ENCODE data around the gene HIP1R.

DNA sequence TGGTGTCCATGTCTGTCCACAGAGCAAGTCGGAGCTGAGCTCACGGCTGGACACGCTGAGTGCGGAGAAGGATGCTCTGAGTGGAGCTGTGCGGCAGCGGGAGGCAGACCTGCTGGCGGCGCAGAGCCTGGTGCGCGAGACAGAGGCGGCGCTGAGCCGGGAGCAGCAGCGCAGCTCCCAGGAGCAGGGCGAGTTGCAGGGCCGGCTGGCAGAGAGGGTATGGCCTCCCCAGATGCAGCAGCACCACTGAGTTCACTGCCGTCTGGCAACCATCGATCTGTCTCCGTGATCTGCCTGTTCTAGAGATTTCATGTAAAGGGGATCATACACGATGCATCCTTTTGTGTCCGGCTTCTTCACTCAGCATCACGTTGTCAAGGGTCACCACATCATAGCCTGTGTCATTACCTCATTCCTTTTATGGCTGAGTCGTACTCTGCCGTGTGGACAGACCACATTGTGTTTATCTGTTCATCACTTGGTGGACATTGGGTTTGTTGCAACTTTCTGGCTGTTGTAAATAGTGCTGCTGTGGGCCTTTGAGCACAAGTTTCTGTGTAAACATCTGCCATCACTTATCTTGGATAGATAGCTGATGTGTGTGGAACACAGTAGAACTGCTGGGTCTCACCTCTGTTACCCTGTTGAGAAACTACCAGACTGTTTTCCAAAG lies 21.9 kb downstream of the HIP1R start:
- no peak for TF ChIP-seq POLR2AphosphoS5 (IDR thresholded peaks at IDR 0.05; ENCODE audit: low read depth, low read length)
- TF ChIP-seq, protein P1, sequence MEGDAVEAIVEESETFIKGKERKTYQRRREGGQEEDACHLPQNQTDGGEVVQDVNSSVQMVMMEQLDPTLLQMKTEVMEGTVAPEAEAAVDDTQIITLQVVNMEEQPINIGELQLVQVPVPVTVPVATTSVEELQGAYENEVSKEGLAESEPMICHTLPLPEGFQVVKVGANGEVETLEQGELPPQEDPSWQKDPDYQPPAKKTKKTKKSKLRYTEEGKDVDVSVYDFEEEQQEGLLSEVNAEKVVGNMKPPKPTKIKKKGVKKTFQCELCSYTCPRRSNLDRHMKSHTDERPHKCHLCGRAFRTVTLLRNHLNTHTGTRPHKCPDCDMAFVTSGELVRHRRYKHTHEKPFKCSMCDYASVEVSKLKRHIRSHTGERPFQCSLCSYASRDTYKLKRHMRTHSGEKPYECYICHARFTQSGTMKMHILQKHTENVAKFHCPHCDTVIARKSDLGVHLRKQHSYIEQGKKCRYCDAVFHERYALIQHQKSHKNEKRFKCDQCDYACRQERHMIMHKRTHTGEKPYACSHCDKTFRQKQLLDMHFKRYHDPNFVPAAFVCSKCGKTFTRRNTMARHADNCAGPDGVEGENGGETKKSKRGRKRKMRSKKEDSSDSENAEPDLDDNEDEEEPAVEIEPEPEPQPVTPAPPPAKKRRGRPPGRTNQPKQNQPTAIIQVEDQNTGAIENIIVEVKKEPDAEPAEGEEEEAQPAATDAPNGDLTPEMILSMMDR (IDR thresholded peaks at IDR 0.05) = no peak
- no peak for TF ChIP-seq EZH2phosphoT487 (IDR thresholded peaks at IDR 0.05; ENCODE audit: borderline replicate concordance, low read depth)
- TF ChIP-seq TEAD4 (IDR thresholded peaks at IDR 0.05; ENCODE audit: borderline replicate concordance, insufficient read depth) = no peak
- TF ChIP-seq, protein P2, sequence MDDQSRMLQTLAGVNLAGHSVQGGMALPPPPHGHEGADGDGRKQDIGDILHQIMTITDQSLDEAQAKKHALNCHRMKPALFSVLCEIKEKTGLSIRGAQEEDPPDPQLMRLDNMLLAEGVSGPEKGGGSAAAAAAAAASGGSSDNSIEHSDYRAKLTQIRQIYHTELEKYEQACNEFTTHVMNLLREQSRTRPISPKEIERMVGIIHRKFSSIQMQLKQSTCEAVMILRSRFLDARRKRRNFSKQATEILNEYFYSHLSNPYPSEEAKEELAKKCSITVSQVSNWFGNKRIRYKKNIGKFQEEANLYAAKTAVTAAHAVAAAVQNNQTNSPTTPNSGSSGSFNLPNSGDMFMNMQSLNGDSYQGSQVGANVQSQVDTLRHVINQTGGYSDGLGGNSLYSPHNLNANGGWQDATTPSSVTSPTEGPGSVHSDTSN (IDR thresholded peaks at IDR 0.05) = no peak
- TF ChIP-seq USF1 (IDR thresholded peaks at IDR 0.05; ENCODE audit: borderline replicate concordance, low read depth) = no peak
- no peak for TF ChIP-seq REST (IDR thresholded peaks at IDR 0.05; ENCODE audit: low read depth, low read length)
